ENCODE results near the gene RFC1.
"Not testable (repeated sequence)": the region's sequence is repeated elsewhere in the genome, so short reads cannot be mapped to it uniquely, and the experiment has no call there.

Gene RFC1

GRCh38 chr4:39304651-39305050, 61.5 kb downstream of the RFC1 start:
- DNase-seq, result no peak

- DNase-seq, result no peak
These were observed 62.3 kb downstream of the RFC1 start for GRCh38 chr4:39303871-39304270.

DNA sequence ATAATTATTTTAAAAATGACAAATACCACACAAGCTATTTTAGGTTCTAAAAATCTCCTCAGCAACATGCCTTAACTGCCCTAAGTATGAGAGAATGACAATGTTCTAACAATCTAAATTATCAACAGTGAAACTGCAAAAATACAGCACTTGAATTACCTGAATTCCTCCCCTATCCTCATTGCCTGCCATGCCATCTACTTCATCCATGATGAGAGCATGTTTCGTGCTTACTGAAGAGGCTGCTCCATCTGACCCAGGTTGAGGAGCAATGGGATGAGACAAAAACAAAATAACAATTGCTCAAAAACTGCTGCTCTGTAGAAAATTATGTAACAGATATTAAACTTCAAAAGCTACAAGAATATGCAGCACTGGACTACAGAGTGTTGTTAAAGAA, 63.3 kb downstream of the RFC1 start:
- DNase-seq, result no peak

- no peak for DNase-seq
These were observed 70.4 kb downstream of the RFC1 start for GRCh38 chr4:39295784-39296183.

GRCh38 chr4:39292433-39292832, 73.7 kb downstream of the RFC1 start:
- DNase-seq, result not testable (repeated sequence)

- no peak for DNase-seq
These were observed 74.5 kb downstream of the RFC1 start for GRCh38 chr4:39291686-39292085.

GRCh38 chr4:39287223-39287622, 78.9 kb downstream of the RFC1 start:
- DNase-seq, result no peak

- DNase-seq, result no peak
These were observed 79.9 kb downstream of the RFC1 start for GRCh38 chr4:39286263-39286662.

DNA sequence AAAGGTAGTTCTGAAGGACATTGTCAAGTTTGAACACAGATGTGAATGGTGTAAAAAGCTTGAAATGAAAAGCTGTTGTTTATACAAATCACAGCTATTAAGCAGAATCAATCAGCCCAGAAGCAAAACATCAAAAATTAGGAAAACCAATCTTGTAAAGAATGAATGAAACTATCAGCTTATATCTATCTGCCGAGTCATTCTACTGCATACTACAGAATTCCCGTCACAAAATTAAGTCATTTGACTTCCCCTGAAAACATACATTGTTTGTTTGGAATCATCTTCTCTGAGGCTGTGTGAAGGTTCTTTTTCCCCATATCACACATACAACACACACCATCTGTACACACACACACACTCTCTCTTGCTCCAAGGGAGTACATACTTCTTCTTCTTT, 80.3 kb downstream of the RFC1 start:
- DNase-seq, result no peak

DNA sequence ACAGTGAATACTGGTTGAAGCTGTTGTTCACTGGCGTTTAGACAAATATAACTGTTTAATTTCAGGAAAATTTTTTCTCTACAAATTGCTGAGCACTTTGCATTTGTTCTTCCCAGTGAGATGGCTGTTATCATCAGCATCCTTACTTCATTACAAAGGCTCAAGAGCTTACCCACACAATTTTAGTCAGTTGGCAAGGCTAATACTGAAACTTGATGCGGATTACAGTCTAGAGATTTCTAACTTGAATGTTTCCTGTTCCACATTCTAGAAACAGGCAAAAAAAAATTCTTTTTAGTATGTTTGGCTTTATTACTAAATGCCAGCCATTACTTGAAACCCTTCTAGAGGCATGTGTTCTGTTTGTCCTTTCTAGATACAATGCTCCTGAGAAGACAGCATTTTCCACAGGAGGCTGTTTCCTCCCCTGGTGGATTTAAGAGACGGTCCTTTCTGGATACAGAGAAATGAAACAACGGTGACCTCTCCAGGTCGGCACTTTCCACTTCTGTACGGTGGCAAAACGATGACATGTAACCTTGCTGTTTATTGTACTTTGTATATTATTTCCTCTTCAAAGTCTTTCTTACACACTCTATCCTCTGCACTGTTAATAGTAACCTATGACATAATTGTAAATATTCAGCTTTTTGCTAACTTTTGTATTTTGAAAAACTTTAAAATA, 80.9 kb downstream of the RFC1 start:
- DNase-seq, result no peak

GRCh38 chr4:39280770-39281169, 85.4 kb downstream of the RFC1 start:
- no peak for DNase-seq

GRCh38 chr4:39279416-39279815, 86.7 kb downstream of the RFC1 start:
- DNase-seq, result no peak

DNA sequence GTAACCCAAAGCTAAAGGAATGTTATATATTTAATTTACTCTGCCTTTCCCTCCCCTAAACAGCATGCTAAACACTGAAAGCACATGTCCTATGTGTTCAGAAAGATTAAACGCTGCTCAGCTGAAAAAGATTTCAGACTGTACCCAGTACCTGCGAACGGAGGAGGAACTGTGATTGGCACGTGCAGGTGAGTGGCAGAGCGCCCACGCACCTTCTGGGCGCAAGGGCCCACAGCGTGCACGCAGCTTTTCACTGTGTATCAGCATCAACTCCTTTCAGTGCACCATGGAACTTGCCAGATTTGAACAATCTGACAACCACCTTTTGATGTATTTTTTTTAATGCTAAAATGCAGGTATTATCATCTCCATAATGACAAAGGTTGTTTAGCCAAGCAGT, 87.7 kb downstream of the RFC1 start:
- no peak for DNase-seq

DNA sequence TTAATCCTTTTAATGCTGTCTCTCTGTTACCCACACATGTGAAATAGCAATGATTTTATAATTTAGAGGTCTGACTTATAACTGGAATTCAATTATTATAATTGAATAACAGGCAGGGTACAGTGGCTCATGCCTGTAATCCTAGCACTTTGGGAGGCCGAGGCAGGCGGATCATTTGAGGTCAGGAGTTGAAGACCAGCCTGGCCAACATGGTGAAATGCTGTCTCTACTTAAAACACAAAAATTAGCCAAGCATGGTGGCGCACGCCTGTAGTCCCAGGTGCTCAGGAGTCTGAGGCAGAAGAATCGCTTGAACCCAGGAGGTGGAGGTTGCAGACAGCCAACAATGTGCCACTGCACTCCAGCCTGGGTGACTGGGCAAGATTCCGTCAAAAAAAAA, 88.5 kb downstream of the RFC1 start:
- DNase-seq, result not testable (repeated sequence)

GRCh38 chr4:39274503-39274902, 91.7 kb downstream of the RFC1 start:
- no peak for DNase-seq

DNA sequence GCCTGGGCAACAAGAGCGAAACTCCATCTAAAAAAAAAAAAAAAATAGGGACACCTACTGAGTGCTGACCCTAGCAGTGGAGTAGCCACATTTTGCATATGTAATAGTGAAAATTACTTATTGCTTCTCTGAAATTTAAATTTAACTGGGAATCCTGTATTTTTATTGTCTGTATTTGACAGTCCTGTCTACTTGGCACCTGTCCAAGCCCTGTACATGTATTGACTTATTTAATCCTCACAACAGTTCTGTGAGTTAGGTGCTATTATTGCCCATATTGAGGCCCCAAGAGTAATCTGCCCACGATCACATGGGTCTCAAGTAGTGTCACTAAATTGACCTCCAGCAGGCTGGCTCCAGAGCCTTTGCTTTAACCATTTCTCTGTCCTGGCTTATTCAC, 102.3 kb downstream of the RFC1 start:
- no peak for DNase-seq

GRCh38 chr4:39259571-39260330, 106.4 kb downstream of the RFC1 start:
- DNase-seq, result no peak

- DNase-seq, result no peak
These were observed 109.7 kb downstream of the RFC1 start for GRCh38 chr4:39256436-39256835.

DNA sequence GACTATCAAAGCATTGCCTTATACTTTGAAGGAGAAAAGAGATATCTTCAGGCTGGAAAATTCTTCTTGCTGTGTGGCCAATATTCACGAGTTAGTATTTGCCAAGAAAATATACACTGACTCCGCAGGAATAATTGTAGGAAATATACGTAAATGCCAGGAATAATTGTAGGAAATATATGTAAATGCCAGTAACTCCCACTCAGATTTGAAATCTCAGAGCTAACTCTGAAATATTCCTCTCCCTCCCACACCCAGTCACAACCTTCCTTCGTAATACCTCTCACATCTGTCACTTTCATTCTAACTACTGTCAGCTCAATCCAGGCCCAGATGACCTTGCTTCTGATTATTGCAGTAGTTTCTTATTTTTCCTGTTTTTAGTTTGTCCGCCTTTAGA, 110.3 kb downstream of the RFC1 start:
- no peak for DNase-seq

DNA sequence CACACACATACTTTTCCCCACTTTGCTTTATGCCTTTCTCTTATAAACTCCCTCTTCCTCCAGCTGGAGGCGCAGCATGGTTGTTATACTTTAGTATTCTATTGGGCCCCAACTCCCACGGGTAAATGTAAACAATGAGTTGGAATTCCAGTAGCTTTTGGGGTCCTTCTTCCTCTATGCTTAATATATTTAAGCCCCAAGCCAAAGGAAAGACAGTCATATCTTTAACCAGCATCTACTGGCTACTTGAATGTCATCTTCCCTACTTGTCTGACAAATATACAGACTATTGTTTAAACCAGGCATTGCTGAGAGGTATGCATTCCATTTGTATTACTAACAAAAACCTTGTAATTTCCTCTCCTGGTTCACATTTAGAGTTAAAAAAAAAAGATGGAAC, 110.9 kb downstream of the RFC1 start:
- DNase-seq, result no peak

DNA sequence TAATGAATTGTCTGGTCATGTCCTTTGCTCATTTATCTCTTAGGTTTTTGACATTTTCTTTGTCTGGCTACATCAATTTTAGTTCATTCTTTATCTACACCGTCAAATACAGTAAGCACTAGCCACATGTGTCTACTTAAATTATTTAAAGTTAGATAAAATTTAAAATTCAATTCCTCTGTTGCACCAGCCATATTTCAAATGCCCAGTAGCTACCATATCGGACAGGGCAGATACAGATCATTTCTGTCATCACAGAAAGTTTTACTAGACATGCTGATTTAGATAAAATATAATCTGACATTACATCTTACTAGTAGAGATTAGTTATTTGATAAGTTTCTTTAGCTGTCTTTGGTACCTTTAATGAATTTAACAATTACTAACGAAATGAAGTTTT, 122.7 kb downstream of the RFC1 start:
- DNase-seq, result no peak

Data from CD4-positive, alpha-beta T cell treated with Interferon gamma for 1 hour (primary cell).